ENCODE results near the gene TMEM255A.

Gene TMEM255A

GRCh38 chrX:120308558-120308957 is 2.7 kb downstream of the TMEM255A start:
- no peak for DNase-seq (ENCODE audit: low spot score)

DNA sequence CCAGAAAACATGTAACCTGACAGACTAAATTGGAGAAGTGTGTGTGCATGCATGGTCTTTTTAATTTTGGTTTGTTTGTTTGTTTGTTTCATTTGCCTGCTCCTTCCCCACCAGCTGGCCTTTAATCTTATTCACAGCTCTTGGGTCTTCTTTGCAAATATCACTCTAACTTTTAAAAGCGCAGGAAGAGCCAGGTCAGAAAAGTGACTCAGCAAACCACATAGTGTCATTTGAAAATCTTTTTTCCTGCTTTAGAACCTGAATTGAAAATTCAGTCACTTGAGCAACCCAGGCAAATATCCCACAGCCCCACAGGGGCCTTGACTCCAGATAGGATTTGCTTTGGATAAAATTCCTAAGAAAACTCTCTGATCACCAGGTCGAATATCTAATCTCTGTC is 4.6 kb downstream of the TMEM255A start:
- no peak for DNase-seq (ENCODE audit: low spot score)

DNA sequence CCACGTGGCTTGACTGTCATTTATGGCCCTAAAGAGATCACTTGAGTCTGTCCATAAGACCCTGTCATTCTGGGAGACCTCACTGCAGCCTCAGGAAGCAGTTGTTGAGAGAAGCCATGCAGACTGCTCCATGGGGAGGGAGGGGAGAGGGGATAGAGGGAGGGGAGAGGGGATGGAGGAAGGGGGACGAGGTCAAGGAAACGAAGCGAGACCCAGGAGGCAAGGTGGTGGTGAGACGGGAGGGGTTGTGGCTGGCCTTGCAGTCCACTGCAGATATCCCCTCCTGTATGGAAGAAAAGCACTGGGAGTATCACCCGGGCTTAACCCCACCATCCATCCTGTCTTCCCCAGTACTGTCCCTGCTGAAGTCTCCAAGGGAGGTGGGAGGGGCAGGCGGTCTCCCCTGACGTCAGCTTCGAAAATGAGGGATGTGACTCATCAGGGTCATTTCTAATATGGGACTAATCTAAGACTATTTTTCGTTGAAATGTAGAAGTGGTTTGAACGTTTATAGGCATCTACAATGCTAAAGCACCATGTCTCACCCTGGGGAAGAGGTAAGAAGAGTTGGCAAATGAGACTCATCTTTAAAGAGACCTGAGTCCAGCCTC is 5.6 kb downstream of the TMEM255A start:
- peak; percentile 8 for DNase-seq (ENCODE audit: low spot score)

- DNase-seq (ENCODE audit: low spot score), result no peak
Measured at GRCh38 chrX:120304256-120304655, 7.0 kb downstream of the TMEM255A start.

DNA sequence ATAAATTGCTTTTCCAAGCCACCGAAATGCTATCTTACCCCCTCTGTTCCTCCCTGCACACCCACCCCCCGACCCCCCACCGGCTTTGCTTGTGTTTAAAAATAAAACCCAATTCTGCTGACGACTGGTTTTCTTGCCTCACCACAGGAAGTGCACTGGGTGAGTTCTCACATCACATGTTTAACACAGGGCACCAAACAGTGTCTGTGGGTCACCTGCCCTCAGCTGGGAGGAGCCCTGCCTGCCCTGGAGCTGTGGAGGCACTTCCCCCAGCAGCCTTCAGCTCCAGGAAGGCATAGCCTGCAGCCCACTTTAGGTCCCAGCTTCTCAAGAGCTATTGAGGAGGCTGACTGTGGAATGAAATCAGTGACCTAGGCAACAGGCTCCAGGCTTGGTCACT is 8.8 kb downstream of the TMEM255A start:
- no peak for DNase-seq (ENCODE audit: low spot score)

- no peak for DNase-seq (ENCODE audit: low spot score)
Measured at GRCh38 chrX:120301960-120302359, 9.3 kb downstream of the TMEM255A start.

- no peak for DNase-seq (ENCODE audit: low spot score)
Measured at GRCh38 chrX:120301497-120301896, 9.8 kb downstream of the TMEM255A start.

GRCh38 chrX:120299928-120300327 is 11.3 kb downstream of the TMEM255A start:
- no peak for DNase-seq (ENCODE audit: low spot score)

DNA sequence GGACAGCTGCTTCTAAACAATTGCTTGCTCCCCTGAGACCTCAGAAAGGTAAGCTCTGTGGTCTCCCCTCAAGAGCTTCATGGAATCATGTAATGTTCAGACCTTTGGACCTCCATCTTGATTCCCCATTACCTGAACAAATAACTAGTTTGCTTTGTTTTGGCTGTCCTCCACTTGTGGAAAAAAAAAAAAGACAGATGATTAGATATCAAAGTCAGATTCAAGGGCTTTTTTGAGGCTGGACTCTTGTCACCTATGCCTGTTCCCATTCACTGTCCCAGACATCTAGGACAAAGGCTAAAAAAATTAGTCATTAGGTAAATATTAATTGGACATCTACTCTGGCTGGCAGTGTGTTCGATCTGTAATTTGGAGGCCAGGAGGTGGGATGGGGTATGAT is 13.3 kb downstream of the TMEM255A start:
- no peak for DNase-seq (ENCODE audit: low spot score)

- DNase-seq (ENCODE audit: low spot score), result no peak
Measured at GRCh38 chrX:120294651-120295050, 16.6 kb downstream of the TMEM255A start.

DNA sequence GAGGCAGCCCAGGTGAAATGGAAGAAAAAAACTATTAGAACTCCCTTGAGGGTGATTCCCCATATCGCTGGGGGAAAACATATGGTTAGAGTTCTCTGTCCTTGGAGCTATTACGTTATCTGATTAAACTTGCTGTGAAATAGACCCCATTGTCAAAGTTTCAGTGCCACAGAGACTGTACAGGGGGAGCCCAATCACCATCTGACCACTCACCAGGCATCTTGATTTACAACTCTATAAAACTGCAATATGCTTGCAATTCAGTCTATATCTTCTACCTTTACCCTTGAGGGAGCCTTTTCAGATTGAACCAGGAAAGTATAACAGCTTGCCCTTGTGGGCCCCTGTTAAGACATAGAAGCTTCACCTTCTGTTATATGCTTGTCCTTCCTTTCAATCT is 18.2 kb downstream of the TMEM255A start:
- no peak for DNase-seq (ENCODE audit: low spot score)

- DNase-seq (ENCODE audit: low spot score), result no peak
Measured at GRCh38 chrX:120291211-120291610, 20.1 kb downstream of the TMEM255A start.

- no peak for DNase-seq (ENCODE audit: low spot score)
Measured at GRCh38 chrX:120290107-120290506, 21.2 kb downstream of the TMEM255A start.

DNA sequence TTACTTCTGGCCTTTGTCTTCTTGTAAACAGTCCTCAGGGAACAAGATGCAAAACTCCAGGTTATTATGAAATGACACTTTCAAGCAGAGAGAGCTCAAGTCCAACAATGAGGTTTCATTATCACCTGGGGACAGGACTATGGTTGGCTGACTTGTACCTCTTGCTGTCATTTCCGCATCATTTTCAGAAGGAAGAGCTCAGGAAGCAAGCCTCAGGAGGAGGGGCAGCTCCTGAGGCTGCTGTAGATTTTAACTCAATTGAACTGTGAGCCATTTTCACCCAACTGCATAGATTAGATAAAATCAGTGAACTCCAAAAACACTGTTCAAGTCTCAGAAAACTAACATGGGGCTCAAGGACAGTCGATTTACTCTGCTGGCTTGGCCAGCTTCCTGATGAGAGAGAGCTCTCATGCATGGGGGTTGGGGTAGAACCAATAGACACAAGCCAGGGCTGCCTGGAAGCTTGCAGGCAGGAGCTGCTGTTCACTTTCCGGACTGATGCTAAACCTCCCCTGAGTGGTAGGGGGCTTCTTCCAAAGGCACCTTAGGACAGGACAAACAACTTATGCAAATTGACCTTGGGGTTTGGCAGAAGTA is 23.6 kb downstream of the TMEM255A start:
- DNase-seq (ENCODE audit: low spot score), result no peak

- DNase-seq (ENCODE audit: low spot score), result no peak
Measured at GRCh38 chrX:120286733-120287512, 24.3 kb downstream of the TMEM255A start.

GRCh38 chrX:120282697-120283096 is 28.6 kb downstream of the TMEM255A start:
- DNase-seq (ENCODE audit: low spot score), result no peak

DNA sequence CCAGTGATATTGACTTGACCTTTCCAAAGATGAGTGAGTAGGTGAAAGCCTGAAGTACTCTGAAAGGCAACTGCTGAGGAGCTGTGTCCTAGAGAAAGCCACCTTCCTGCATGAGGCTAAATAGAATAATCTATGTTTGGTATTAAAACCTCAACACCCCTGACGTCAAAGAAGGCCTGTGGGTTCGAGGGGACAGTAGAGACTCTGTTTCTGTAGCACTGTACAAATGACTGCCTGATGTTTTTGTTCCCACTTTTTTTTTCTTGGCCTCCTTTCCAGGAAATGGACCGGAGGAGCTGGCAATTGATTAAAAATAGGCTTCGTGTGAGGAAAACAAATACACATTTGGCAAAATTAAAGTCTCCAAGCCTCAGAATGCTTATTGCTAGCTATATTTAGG is 29.5 kb downstream of the TMEM255A start:
- DNase-seq (ENCODE audit: low spot score), result no peak

DNA sequence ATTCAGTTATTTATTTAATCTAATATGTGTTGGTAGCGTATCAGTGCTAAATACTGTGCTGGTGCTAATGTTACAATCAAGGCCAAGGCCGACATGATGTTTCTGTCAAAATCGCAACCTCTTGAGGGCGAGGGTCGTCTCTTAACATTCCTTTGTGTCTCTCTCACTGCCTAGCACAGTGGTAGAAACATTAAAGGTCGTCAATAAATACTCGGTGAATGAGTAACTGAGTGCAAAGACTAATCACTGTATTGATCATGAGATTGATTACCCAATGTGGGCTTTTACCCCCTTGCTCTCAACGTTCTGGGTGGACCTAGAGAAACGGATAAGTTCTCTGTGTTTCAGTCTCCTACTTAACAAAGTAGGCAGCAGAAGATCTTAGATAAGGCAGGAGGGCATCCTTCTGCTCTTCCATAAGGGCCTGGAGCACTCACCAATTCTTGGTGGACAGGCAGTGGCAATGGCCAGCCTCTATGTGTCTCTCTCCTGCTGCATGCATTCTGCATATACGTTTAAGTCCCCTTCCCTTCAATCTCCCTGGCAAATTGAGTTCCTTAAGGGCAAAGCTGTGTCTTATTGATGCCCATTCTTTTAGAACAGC is 30.1 kb downstream of the TMEM255A start:
- no peak for DNase-seq (ENCODE audit: low spot score)

- no peak for DNase-seq (ENCODE audit: low spot score)
Measured at GRCh38 chrX:120274958-120275357, 36.3 kb downstream of the TMEM255A start.

DNA sequence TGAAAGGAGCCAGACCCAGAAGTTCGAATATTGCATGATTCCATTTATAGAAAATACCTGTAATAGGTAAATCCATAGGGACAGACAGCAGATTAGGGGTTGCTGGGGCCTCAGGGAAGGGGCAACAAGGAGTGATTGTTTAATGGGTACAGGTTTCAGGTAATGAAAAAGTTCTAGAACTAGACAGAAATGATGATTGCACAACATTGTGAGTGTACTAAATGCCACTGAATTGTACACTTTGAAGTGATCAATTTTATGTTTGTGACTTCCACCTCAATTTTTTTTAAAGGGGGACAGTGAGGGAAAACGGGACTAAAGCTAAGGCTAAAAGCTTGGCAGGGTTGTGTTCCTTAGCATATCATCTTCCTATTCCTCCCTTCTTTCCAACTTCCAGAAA is 37.1 kb downstream of the TMEM255A start:
- no peak for DNase-seq (ENCODE audit: low spot score)

- DNase-seq (ENCODE audit: low spot score), result no peak
Measured at GRCh38 chrX:120271218-120271617, 40.0 kb downstream of the TMEM255A start.

GRCh38 chrX:120270567-120270966 is 40.7 kb downstream of the TMEM255A start:
- DNase-seq (ENCODE audit: low spot score), result no peak

Data from AG08395 (cell line).